Lower leg skin (tissue), 3 donors: Measurements from ENCODE around the gene TRIM28.
"Not testable (repeated sequence)": the region's sequence is repeated elsewhere in the genome, so short reads cannot be mapped to it uniquely, and the experiment has no call there.

Experiments
- CTCF ChIP-seq, 3 donors: fragments of 450-650 bp; IDR thresholded peaks; one replicate each; pipeline ENCODE4 v1.5.1; 2016; ENCODE audit warnings: antibody characterized with exemption in 3 of 3, mild to moderate bottlenecking in 3 of 3, moderate library complexity in 2 of 3
- POLR2A ChIP-seq, 2 donors: fragments of 450-650 bp; IDR thresholded peaks; one replicate each; pipeline ENCODE4 v1.6.1; 2016 to 2017; ENCODE audit warnings: antibody characterized with exemption in 2 of 2, mild to moderate bottlenecking in 1 of 2, moderate library complexity in 1 of 2

GRCh38 chr19:58539169-58539559 is 4.7 kb upstream of the TRIM28 start:
- TF ChIP-seq CTCF, POLR2A (IDR thresholded peaks at IDR 0.05): not testable (repeated sequence)
